SK-N-SH (cell line): ENCODE data around the gene CSTPP1. TPM values are rescaled to one million over a fixed set of nuclear protein-coding genes. Genes with fewer than 3 reads are reported as not detected.

ENCODE experiments used
- CTCF ChIA-PET: fragments of 300-600, 350-600 bp; formaldehyde crosslinking; extraction: SDS; loops from one replicate; lab custom pipeline; 2021; lab: Yijun Ruan, JAX
- POLR2A ChIA-PET: fragments of 350-600 bp; sonication (Branson Sonifier 250); formaldehyde crosslinking; extraction: SDS; loops from one replicate; lab custom pipeline; 2020; ENCODE audit warnings: antibody characterized with exemption, inconsistent platforms; lab: Yijun Ruan, JAX
- DNase-seq: peaks from one replicate; pipeline ENCODE4 v3.0.0; 2012
- H2AFZ ChIP-seq: fragments of 200-600 bp; sonication (generic); 2 replicates; pipeline ENCODE4 v1.8.1; 2016; ENCODE audit warnings: antibody characterized with exemption, mild to moderate bottlenecking, low read depth
- H3F3A ChIP-seq: fragments of 200-600 bp; sonication (generic); replicated peaks from 2 replicates; pipeline ENCODE3; 2016; ENCODE audit warnings: antibody characterized with exemption, mild to moderate bottlenecking; ENCODE audit not compliant: insufficient read depth
- H3K27ac ChIP-seq, 2 experiments: fragments of 200-500 bp in 1 of 2; fragments of 200-600 bp in 1 of 2; sonication (Bioruptor generic) in 1 of 2; sonication (generic), shearing (Covaris generic) in 1 of 2; 2 replicates each; pipeline versions ENCODE4 v1.5.1 to v1.6.1; 2014 to 2016; ENCODE audit warnings: low read depth in 2 of 2, inconsistent platforms in 1 of 2, low read length in 1 of 2, mild to moderate bottlenecking in 1 of 2, mixed read lengths in 1 of 2
- H3K27me3 ChIP-seq: fragments of 200-600 bp; sonication (generic), shearing (Covaris generic); 2 replicates; pipeline ENCODE4 v1.6.1; 2016; ENCODE audit warnings: mixed run types; ENCODE audit not compliant: insufficient read depth
- H3K36me3 ChIP-seq, 2 experiments: fragments of 200-500 bp in 1 of 2; fragments of 200-600 bp in 1 of 2; sonication (Bioruptor generic) in 1 of 2; sonication (generic) in 1 of 2; replicated peaks in 1 of 2; 2 replicates each; pipeline versions ENCODE3 to v1.5.1; 2014 to 2016; ENCODE audit warnings: low read length in 1 of 2, mild to moderate bottlenecking in 1 of 2; ENCODE audit not compliant: insufficient read depth in 2 of 2, control insufficient read depth in 1 of 2
- H3K4me1 ChIP-seq, 2 experiments: fragments of 200-500 bp in 1 of 2; fragments of 200-600 bp in 1 of 2; sonication (Bioruptor generic) in 1 of 2; sonication (generic), shearing (Covaris generic) in 1 of 2; 2 replicates each; pipeline versions ENCODE4 v1.5.1 to v1.6.1; 2014 to 2016; ENCODE audit warnings: low read depth in 1 of 2, low read length in 1 of 2, mixed run types in 1 of 2; ENCODE audit not compliant: insufficient read depth in 2 of 2, control insufficient read depth in 1 of 2
- H3K4me2 ChIP-seq: fragments of 200-600 bp; sonication (generic), shearing (Covaris generic); 2 replicates; pipeline ENCODE4 v1.6.1; 2017; ENCODE audit warnings: mixed run types
- H3K4me3 ChIP-seq, 2 experiments: fragments of 200-500 bp in 1 of 2; fragments of 200-600 bp in 1 of 2; sonication (Bioruptor generic) in 1 of 2; sonication (generic), shearing (Covaris generic) in 1 of 2; 2 replicates each; pipeline versions ENCODE4 v1.5.1 to v1.8.1; 2014 to 2016; ENCODE audit warnings: low read depth in 2 of 2, inconsistent platforms in 1 of 2, low read length in 1 of 2, mild to moderate bottlenecking in 1 of 2, mixed read lengths in 1 of 2, moderate library complexity in 1 of 2
- H3K79me2 ChIP-seq: fragments of 200-600 bp; sonication (generic); 2 replicates; pipeline ENCODE4 v1.8.1; 2017; ENCODE audit warnings: mild to moderate bottlenecking; ENCODE audit not compliant: insufficient read depth
- H3K9ac ChIP-seq: fragments of 200-600 bp; sonication (generic); 2 replicates; pipeline ENCODE4 v1.6.1; 2017; ENCODE audit warnings: mixed run types
- H3K9me2 ChIP-seq: fragments of 200-600 bp; sonication (generic); 2 replicates; pipeline ENCODE4 v1.6.1; 2017; ENCODE audit warnings: mixed run types
- H3K9me3 ChIP-seq: fragments of 200-600 bp; sonication (generic); 2 replicates; pipeline ENCODE4 v1.6.1; 2017; ENCODE audit warnings: mixed run types, mild to moderate bottlenecking, moderate library complexity
- H4K20me1 ChIP-seq: fragments of 200-600 bp; sonication (generic); 2 replicates; pipeline ENCODE4 v1.6.1; 2017; ENCODE audit warnings: mild to moderate bottlenecking, mixed run types; ENCODE audit not compliant: insufficient read depth
- ELF1 ChIP-seq: IDR thresholded peaks from 2 replicates; pipeline ENCODE4 v1.4.0; 2012
- FOSL2 ChIP-seq: IDR thresholded peaks from 2 replicates; pipeline ENCODE4 v1.4.0; 2012; ENCODE audit warnings: low read depth, mild to moderate bottlenecking, moderate library complexity, borderline replicate concordance
- FOXJ3 ChIP-seq: sonication (generic); formaldehyde crosslinking; IDR thresholded peaks from 2 replicates; pipeline ENCODE4 v1.5.1; 2020; ENCODE audit warnings: mild to moderate bottlenecking, missing genetic modification reagents
- GABPA ChIP-seq: IDR thresholded peaks from 2 replicates; pipeline ENCODE4 v1.4.0; 2012; ENCODE audit warnings: low read depth, mild to moderate bottlenecking
- IRF3 ChIP-seq: fragments of 150-350 bp; IDR thresholded peaks from 2 replicates; pipeline ENCODE4 v1.6.1; 2016; ENCODE audit warnings: mild to moderate bottlenecking, low read depth, low read length
- MXI1 ChIP-seq: IDR thresholded peaks from 2 replicates; pipeline ENCODE4 v1.6.1; 2012; ENCODE audit warnings: mild to moderate bottlenecking, low read depth, low read length, improper control_type of control experiment
- NFIC ChIP-seq: IDR thresholded peaks from 2 replicates; pipeline ENCODE4 v1.4.0; 2012; ENCODE audit warnings: borderline replicate concordance
- RCOR1 ChIP-seq: fragments of 150-350 bp; IDR thresholded peaks from 2 replicates; pipeline ENCODE4 v1.6.1; 2017; ENCODE audit warnings: antibody characterized with exemption, low read length
- SIN3A ChIP-seq: IDR thresholded peaks from 2 replicates; pipeline ENCODE4 v1.6.1; 2012; ENCODE audit warnings: low read depth, mild to moderate bottlenecking, low read length, moderate library complexity, borderline replicate concordance
- SMC3 ChIP-seq: IDR thresholded peaks from 2 replicates; pipeline ENCODE4 v1.6.1; 2012; ENCODE audit warnings: low read depth, low read length, improper control_type of control experiment
- USF1 ChIP-seq: IDR thresholded peaks from 2 replicates; pipeline ENCODE4 v1.4.0; 2012; ENCODE audit warnings: low read depth, borderline replicate concordance
- WGBS: methylation state at CpG from one replicate; pipeline ENCODE4 v1.1.6; 2017; ENCODE audit warnings: low lambda C conversion rate; 5-methylcytosine and 5-hydroxymethylcytosine counted together
- polyA plus RNA-seq, 3 experiments: library from polyadenylated mRNA; depleted of rRNA; stranded (reverse); fragments of >200 nt; gene quantifications; 2 replicates each; pipeline ENCODE4 v1.2.3, GENCODE V29; 2012
- TF ChIP-seq, protein P1 (sequence below): fragments of 150-350 bp; IDR thresholded peaks from 2 replicates; pipeline ENCODE4 v1.6.1; 2017; ENCODE audit warnings: antibody characterized with exemption, low read length, low read depth, borderline replicate concordance

CSTPP1 gene
- polyA plus RNA-seq, 1 of the 3 experiments (the other 2 are of a cell fraction) = 85.7 TPM

DNA sequence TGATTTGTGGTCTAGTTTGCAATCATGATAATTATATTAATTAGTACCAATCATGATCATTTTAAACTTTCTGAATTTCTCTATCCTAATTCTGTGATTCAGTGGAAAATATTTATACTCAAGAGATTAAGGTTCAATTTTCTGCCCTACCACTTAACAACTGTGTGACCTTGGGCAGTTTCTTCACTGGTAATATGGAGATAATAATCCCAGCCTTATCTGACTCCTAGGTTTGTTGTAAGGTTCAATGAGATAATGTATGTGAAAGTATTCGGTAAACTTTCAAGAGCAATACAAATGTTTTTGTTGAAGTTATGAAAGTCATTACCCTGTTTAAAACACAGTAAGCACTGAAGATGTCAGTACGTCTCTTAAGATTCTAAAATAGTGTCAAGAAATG is 36.3 kb downstream of the CSTPP1 start:
- no peaks in the 10 kb centered on the region for H3K9me2 ChIP-seq
- TF ChIP-seq NFIC (no peak), ELF1 (no peak), SMC3 (no peak), USF1 (no peak), RCOR1 (no peak), MXI1 (no peak), FOXJ3 (CRISPR knock-in tag) (no peak), SIN3A (no peak), FOSL2 (no peak)
- 96% methylated on average over 2 of the region's 2 CpGs for WGBS
- peaks cover 6% of the 10 kb centered on the region for H3F3A ChIP-seq
- H3K4me2 ChIP-seq = no peak overlapping the region
- H3K4me3 ChIP-seq = no peak overlapping the region
- no peak overlapping the region for H3K27ac ChIP-seq
- H3K36me3 ChIP-seq = peaks cover 0 to 4% of the 10 kb centered on the region in 2 experiments
- H4K20me1 ChIP-seq = no peaks in the 10 kb centered on the region
- H3K9me3 ChIP-seq = no peaks in the 10 kb centered on the region
- peaks cover 3 to 14% of the 10 kb centered on the region in 2 experiments; a peak in 2 of 4 replicates for H3K4me1 ChIP-seq
- H3K79me2 ChIP-seq = peaks cover 9% of the 10 kb centered on the region; the same call in 1 of the 2 replicates
- H3K9ac ChIP-seq = no peak overlapping the region
- DNase-seq = no peak
- H2AFZ ChIP-seq = no peak overlapping the region
- no peaks in the 10 kb centered on the region for H3K27me3 ChIP-seq
- ChIA-PET CTCF (no interaction called here), POLR2A (no interaction called here)

- no peak overlapping the region for H3K27ac ChIP-seq
- DNase-seq = no peak
- H4K20me1 ChIP-seq = no peaks in the 10 kb centered on the region
- TF ChIP-seq GABPA = no peak
- TF ChIP-seq IRF3 = no peak
- TF ChIP-seq, protein P1, sequence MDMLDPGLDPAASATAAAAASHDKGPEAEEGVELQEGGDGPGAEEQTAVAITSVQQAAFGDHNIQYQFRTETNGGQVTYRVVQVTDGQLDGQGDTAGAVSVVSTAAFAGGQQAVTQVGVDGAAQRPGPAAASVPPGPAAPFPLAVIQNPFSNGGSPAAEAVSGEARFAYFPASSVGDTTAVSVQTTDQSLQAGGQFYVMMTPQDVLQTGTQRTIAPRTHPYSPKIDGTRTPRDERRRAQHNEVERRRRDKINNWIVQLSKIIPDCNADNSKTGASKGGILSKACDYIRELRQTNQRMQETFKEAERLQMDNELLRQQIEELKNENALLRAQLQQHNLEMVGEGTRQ = no peak
- TF ChIP-seq MXI1 = no peak
- H3K9me3 ChIP-seq = no peaks in the 10 kb centered on the region
- ChIA-PET POLR2A (no interaction called here), CTCF (interaction anchor here (1.0 kb wide), 1 partner anchor 177 kb away, joined by 3 read pairs; no protein-coding TSS in a partner anchor)
- 84% methylated on average over 5 of the region's 5 CpGs for WGBS
- no peaks in the 10 kb centered on the region for H3K9me2 ChIP-seq
- H3K4me2 ChIP-seq = no peak overlapping the region
- H3F3A ChIP-seq = peaks cover 21% of the 10 kb centered on the region
- peaks cover 3 to 22% of the 10 kb centered on the region in 2 experiments; a peak in 3 of 4 replicates for H3K4me1 ChIP-seq
- no peak overlapping the region for H2AFZ ChIP-seq
- H3K9ac ChIP-seq = no peak overlapping the region
- H3K36me3 ChIP-seq = peaks cover 0 to 4% of the 10 kb centered on the region in 2 experiments
- H3K4me3 ChIP-seq = no peak overlapping the region
- H3K79me2 ChIP-seq = peaks cover 15% of the 10 kb centered on the region
- no peaks in the 10 kb centered on the region for H3K27me3 ChIP-seq
These were observed 39.8 kb downstream of the CSTPP1 start for GRCh38 chr11:46976182-46976854.
